Epithelial cell of proximal tubule (primary cell): ENCODE results near the gene TMX1. TPM values are rescaled to one million over a fixed set of nuclear protein-coding genes. Genes with fewer than 3 reads are reported as not detected.

Experiments
- DNase-seq: peaks from one replicate; pipeline ENCODE4 v3.0.0-alpha.2; 2011; ENCODE audit warnings: low read depth
- H3K4me3 ChIP-seq: 2 replicates; pipeline ENCODE4 v1.5.1; 2011; ENCODE audit warnings: low read depth, mild to moderate bottlenecking, low read length
- CTCF ChIP-seq: conservative IDR thresholded peaks from 2 replicates; pipeline ENCODE4 v1.5.1; 2012; ENCODE audit warnings: low read depth, mild to moderate bottlenecking, low read length
- total RNA-seq: library from RNA; depleted of rRNA; stranded (reverse); fragments of >200 nt; gene quantifications from 2 replicates; pipeline ENCODE4 v1.2.3, GENCODE V29; 2015

The TMX1 gene
- total RNA-seq, 1 donor from 2014 or later = 31.4 TPM

GRCh38 chr14:51291016-51291415 is 51.0 kb downstream of the TMX1 start:
- no peak for TF ChIP-seq CTCF
- no peak for DNase-seq
- H3K4me3 ChIP-seq = no peak overlapping the region

- no peak for DNase-seq
- TF ChIP-seq CTCF = no peak
- H3K4me3 ChIP-seq = no peak overlapping the region
These were observed 53.3 kb downstream of the TMX1 start for GRCh38 chr14:51293149-51293911.

- no peak for TF ChIP-seq CTCF
- no peak for DNase-seq
- H3K4me3 ChIP-seq = no peak overlapping the region
These were observed 53.9 kb downstream of the TMX1 start for GRCh38 chr14:51293912-51294389.

- TF ChIP-seq CTCF = no peak
- no peak overlapping the region for H3K4me3 ChIP-seq
- no peak for DNase-seq
These were observed 55.0 kb downstream of the TMX1 start for GRCh38 chr14:51294951-51295525.

GRCh38 chr14:51295646-51296263 is 55.7 kb downstream of the TMX1 start:
- H3K4me3 ChIP-seq = no peak overlapping the region
- DNase-seq = no peak
- TF ChIP-seq CTCF = no peak

GRCh38 chr14:51297066-51297465 is 57.0 kb downstream of the TMX1 start:
- DNase-seq = no peak
- no peak overlapping the region for H3K4me3 ChIP-seq
- TF ChIP-seq CTCF = no peak
